GM19324 (cell line): ENCODE data around the gene ATP2B2.

Experiments used
- ATAC-seq: cut with Tn5 transposase; IDR thresholded peaks from one replicate; pipeline ENCODE4 v1.9.1; 2021; ENCODE audit warnings: mild to moderate bottlenecking, moderate library complexity; ENCODE audit not compliant: unreplicated experiment, low FRiP score

The ATP2B2 gene

GRCh38 chr3:10435850-10436249 is 69.5 kb downstream of the ATP2B2 start:
- ATAC-seq, result no peak

- ATAC-seq, result no peak
Observed at GRCh38 chr3:10434938-10435336, 70.4 kb downstream of the ATP2B2 start.

GRCh38 chr3:10434144-10434937 is 71.0 kb downstream of the ATP2B2 start:
- no peak for ATAC-seq

- ATAC-seq, result no peak
Observed at GRCh38 chr3:10432931-10433330, 72.5 kb downstream of the ATP2B2 start.

GRCh38 chr3:10432156-10432845 is 73.1 kb downstream of the ATP2B2 start:
- ATAC-seq, result no peak

GRCh38 chr3:10430805-10431204 is 74.6 kb downstream of the ATP2B2 start:
- ATAC-seq, result no peak

GRCh38 chr3:10428406-10429091 is 76.8 kb downstream of the ATP2B2 start:
- ATAC-seq, result no peak

- no peak for ATAC-seq
Observed at GRCh38 chr3:10426346-10427220, 78.8 kb downstream of the ATP2B2 start.

GRCh38 chr3:10423171-10423882 is 82.1 kb downstream of the ATP2B2 start:
- no peak for ATAC-seq

GRCh38 chr3:10421996-10422395 is 83.4 kb downstream of the ATP2B2 start:
- no peak for ATAC-seq

GRCh38 chr3:10420745-10421475 is 84.5 kb downstream of the ATP2B2 start:
- ATAC-seq, result no peak

- ATAC-seq, result no peak
Observed at GRCh38 chr3:10419637-10420232, 85.7 kb downstream of the ATP2B2 start.

- ATAC-seq, result no peak
Observed at GRCh38 chr3:10417847-10418246, 87.5 kb downstream of the ATP2B2 start.

- ATAC-seq, result no peak
Observed at GRCh38 chr3:10416730-10417300, 88.6 kb downstream of the ATP2B2 start.

- ATAC-seq, result no peak
Observed at GRCh38 chr3:10413041-10413440, 92.3 kb downstream of the ATP2B2 start.

- ATAC-seq, result no peak
Observed at GRCh38 chr3:10411598-10412332, 93.6 kb downstream of the ATP2B2 start.

GRCh38 chr3:10410383-10411002 is 94.9 kb downstream of the ATP2B2 start:
- ATAC-seq, result no peak
